DOHH2 (cell line): ENCODE data around the gene FREM1.

ENCODE experiments used
- EZH2phosphoT487 ChIP-seq: fragments of 200-600 bp; sonication (generic); IDR thresholded peaks from 2 replicates; pipeline ENCODE4 v1.6.1; 2017; ENCODE audit warnings: borderline replicate concordance, mild to moderate bottlenecking, antibody characterized with exemption, low read length, moderate library complexity, mixed read lengths
- TF ChIP-seq, protein P1 (sequence below): fragments of 200-600 bp; sonication (generic); IDR thresholded peaks from one replicate; pipeline ENCODE4 v1.5.1; 2014; ENCODE audit warnings: antibody characterized with exemption, mild to moderate bottlenecking, low read depth, low read length; ENCODE audit not compliant: poor library complexity, severe bottlenecking

DNA sequence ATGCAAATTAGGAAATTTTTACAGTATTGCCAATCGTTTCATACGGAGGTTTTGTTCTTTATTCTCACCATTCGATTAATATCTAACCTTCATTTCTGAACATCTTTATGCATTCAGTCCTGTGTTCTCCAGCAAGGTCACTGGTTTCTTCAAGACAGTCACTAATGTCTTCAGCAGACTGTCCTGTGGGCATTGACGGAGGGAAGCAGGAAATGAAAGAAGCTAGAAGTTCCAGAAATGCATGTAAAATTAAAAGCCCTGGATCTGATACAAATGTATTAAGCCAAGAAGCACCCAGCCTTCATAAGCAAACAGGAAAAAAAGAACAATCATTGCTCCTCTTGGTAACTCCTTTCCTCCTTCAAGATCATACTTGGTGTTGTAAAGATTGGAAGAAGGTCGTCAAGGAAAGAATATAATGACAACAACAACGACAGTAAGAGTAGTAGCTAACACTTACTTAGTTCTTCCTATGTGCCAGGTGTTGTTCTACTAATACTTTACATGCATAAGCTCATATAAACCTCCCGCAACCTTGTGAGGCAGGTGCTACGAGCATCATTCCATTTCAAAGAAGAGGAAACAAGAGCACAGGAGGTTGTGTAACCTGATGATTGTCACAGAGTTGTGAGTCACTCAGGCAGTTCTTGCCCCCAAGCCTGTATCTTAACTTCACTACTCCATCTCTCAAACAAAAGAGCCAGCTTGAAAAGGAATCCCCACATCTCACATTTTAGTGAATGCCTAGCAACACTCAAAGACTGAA lies 127.8 kb downstream of the FREM1 start:
- TF ChIP-seq, protein P1, sequence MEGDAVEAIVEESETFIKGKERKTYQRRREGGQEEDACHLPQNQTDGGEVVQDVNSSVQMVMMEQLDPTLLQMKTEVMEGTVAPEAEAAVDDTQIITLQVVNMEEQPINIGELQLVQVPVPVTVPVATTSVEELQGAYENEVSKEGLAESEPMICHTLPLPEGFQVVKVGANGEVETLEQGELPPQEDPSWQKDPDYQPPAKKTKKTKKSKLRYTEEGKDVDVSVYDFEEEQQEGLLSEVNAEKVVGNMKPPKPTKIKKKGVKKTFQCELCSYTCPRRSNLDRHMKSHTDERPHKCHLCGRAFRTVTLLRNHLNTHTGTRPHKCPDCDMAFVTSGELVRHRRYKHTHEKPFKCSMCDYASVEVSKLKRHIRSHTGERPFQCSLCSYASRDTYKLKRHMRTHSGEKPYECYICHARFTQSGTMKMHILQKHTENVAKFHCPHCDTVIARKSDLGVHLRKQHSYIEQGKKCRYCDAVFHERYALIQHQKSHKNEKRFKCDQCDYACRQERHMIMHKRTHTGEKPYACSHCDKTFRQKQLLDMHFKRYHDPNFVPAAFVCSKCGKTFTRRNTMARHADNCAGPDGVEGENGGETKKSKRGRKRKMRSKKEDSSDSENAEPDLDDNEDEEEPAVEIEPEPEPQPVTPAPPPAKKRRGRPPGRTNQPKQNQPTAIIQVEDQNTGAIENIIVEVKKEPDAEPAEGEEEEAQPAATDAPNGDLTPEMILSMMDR = no peak
- TF ChIP-seq EZH2phosphoT487 = no peak
